Activated CD4-positive, alpha-beta T cell treated with anti-CD3 and anti-CD28 coated beads, Interleukin-2, amount 10 ng/mL, durations not matched to agents 7 days and 5 days (primary cell): ENCODE results near the gene OR9Q2. TPM values are rescaled to one million over a fixed set of nuclear protein-coding genes. Genes with fewer than 3 reads are reported as not detected.

Experiments
- CTCF ChIA-PET: fragments of 350-600 bp; sonication (Branson Sonifier 250); formaldehyde crosslinking; loops from one replicate; lab custom pipeline; 2021; ENCODE audit warnings: antibody characterized with exemption; lab: Charles Lee
- POLR2A ChIA-PET: fragments of 350-600 bp; sonication (Branson Sonifier 250); formaldehyde crosslinking; loops from one replicate; lab custom pipeline; 2021; ENCODE audit warnings: antibody characterized with exemption; lab: Charles Lee
- DNase-seq: peaks from one replicate; pipeline ENCODE4 v3.0.0-alpha.2; 2020
- H3K27ac Mint-ChIP-seq: one replicate; pipeline ENCODE4 v1.8.0; 2021; ENCODE audit warnings: mild to moderate bottlenecking, moderate library complexity, mixed read lengths
- H3K27me3 Mint-ChIP-seq: one replicate; pipeline ENCODE4 v1.8.0; 2021; ENCODE audit warnings: mixed read lengths
- H3K36me3 Mint-ChIP-seq: one replicate; pipeline ENCODE4 v1.8.0; 2021; ENCODE audit warnings: low read depth, mixed read lengths
- H3K4me1 Mint-ChIP-seq: one replicate; pipeline ENCODE4 v1.8.0; 2021; ENCODE audit warnings: mixed read lengths
- H3K4me3 Mint-ChIP-seq: one replicate; pipeline ENCODE4 v1.8.0; 2021; ENCODE audit warnings: mild to moderate bottlenecking, moderate library complexity, mixed read lengths
- H3K9me3 Mint-ChIP-seq: one replicate; pipeline ENCODE4 v1.8.0; 2021; ENCODE audit warnings: mixed read lengths
- total RNA-seq, 2 experiments: library from RNA; stranded (reverse); gene quantifications; one replicate each; pipeline ENCODE4 v1.2.3, GENCODE V29; 2021

The OR9Q2 gene, protein sequence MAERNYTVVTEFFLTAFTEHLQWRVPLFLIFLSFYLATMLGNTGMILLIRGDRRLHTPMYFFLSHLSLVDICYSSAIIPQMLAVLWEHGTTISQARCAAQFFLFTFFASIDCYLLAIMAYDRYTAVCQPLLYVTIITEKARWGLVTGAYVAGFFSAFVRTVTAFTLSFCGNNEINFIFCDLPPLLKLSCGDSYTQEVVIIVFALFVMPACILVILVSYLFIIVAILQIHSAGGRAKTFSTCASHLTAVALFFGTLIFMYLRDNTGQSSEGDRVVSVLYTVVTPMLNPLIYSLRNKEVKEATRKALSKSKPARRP
- not detected for total RNA-seq

GRCh38 chr11:58188770-58189169, at the start of gene OR9Q2:
TSS of gene OR9Q2 (plus strand) at chr11:58189070. CDS start at chr11:58190491, 1,421 bp downstream.
- Mint-ChIP-seq H3K27ac (no peak within 1 kb of the TSS), H3K27me3 (no peaks in the 10 kb centered on the region), H3K4me3 (no peak within 1 kb of the TSS), H3K4me1 (no peaks in the 10 kb centered on the region), H3K36me3 (no peaks in the 10 kb centered on the region), H3K9me3 (no peaks in the 10 kb centered on the region)
- ChIA-PET POLR2A (no interaction called here), CTCF (no interaction called here)
- no peak for DNase-seq

DNA sequence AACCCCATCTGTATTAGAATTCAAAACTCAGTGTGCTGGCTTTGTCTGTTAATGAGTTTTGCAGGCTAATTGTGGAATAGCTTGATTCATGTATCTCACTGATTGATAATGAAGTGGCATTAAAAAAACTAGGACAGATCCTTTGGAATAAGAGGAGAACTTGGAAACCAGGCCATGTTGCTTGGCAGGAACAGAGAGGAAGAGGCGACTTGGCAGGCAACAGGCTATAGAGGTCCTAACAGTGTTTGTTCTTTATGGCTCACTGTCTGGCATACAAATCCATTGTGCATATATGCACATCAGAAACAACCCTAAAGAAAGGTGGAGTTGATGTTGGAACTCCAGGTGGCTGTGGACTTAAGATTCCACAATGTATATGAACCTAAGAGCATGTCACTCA, 46.1 kb upstream of the OR9Q2 start:
- Mint-ChIP-seq H3K9me3 (no peaks in the 10 kb centered on the region), H3K4me3 (no peak overlapping the region), H3K36me3 (no peaks in the 10 kb centered on the region), H3K27me3 (peaks cover 2% of the 10 kb centered on the region), H3K4me1 (no peaks in the 10 kb centered on the region), H3K27ac (no peak overlapping the region)
- POLR2A ChIA-PET, result no interaction called here
- CTCF ChIA-PET, result no interaction called here
- DNase-seq, result no peak

DNA sequence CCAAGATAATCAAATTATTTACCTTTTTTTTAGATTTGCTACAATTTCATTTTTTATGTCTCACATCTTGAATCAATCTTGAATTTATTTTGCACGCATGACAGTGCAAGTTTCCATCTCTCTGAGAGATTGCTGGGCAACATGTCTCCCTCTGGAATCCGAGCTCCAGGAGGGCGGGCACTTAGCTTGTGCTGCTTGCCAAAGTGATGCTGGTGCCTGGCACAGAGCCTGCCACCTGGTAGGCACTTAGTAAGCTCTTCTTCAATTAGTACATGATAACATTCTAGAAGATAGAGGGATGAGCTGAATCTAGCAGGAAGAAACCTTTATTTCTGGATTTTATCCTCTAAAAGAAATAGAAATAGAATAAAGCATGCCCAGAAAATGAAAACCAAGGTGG, 36.1 kb upstream of the OR9Q2 start:
- ChIA-PET POLR2A (no interaction called here), CTCF (no interaction called here)
- no peak overlapping the region for H3K4me3 Mint-ChIP-seq
- H3K36me3 Mint-ChIP-seq, result no peaks in the 10 kb centered on the region
- H3K4me1 Mint-ChIP-seq, result no peaks in the 10 kb centered on the region
- no peak overlapping the region for H3K27ac Mint-ChIP-seq
- no peak for DNase-seq
- H3K9me3 Mint-ChIP-seq, result no peaks in the 10 kb centered on the region
- H3K27me3 Mint-ChIP-seq, result peaks cover 4% of the 10 kb centered on the region

DNA sequence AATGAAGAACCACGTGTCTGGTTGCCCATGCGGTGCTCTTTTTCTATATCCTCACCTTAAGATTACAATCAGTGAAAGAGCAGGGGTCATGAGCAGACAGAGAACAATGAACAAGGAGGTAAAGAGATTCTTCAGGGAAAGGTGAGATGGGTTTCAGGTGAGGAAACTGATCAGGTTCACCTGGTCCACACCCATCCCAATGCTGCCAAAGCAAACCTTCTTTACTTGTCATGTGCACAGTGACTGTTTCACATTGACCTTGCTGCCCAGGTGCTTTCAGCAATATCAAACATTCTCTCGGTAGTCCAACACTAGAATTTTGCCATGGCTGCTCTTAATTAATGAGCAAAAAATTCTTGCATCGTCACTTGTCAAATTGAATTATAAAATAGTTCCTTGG, 24.5 kb upstream of the OR9Q2 start:
- CTCF ChIA-PET, result no interaction called here
- Mint-ChIP-seq H3K4me1 (no peaks in the 10 kb centered on the region), H3K27ac (no peak overlapping the region), H3K36me3 (no peaks in the 10 kb centered on the region), H3K27me3 (no peaks in the 10 kb centered on the region), H3K9me3 (no peaks in the 10 kb centered on the region), H3K4me3 (no peak overlapping the region)
- POLR2A ChIA-PET, result no interaction called here
- DNase-seq, result no peak

DNA sequence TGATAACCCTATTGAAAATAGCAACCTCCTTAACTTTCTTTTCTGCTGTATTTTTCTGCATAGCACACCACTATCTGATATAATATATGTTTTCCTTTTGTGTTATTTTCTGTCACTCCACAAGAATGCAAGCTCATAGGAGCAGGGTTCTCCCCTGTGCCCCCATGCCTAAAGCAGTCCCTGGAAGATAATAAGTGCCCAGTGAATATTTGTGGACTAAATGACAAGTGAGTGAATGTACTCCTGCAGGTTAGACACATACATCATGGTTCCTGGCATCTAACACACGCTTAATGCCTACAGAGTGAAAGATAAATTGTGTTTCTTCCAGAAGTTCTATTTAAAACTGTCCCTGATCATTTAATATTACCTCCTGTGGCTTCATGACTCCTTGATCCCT, 23.9 kb upstream of the OR9Q2 start:
- Mint-ChIP-seq H3K36me3 (no peaks in the 10 kb centered on the region), H3K27me3 (no peaks in the 10 kb centered on the region), H3K4me1 (no peaks in the 10 kb centered on the region), H3K4me3 (no peak overlapping the region), H3K9me3 (no peaks in the 10 kb centered on the region), H3K27ac (no peak overlapping the region)
- CTCF ChIA-PET, result no interaction called here
- no peak for DNase-seq
- POLR2A ChIA-PET, result no interaction called here

GRCh38 chr11:58165504-58166106, 23.3 kb upstream of the OR9Q2 start:
- H3K36me3 Mint-ChIP-seq, result no peaks in the 10 kb centered on the region
- ChIA-PET POLR2A (no interaction called here), CTCF (no interaction called here)
- H3K9me3 Mint-ChIP-seq, result no peaks in the 10 kb centered on the region
- no peak overlapping the region for H3K27ac Mint-ChIP-seq
- no peaks in the 10 kb centered on the region for H3K27me3 Mint-ChIP-seq
- no peak overlapping the region for H3K4me3 Mint-ChIP-seq
- DNase-seq, result no peak
- no peaks in the 10 kb centered on the region for H3K4me1 Mint-ChIP-seq

DNA sequence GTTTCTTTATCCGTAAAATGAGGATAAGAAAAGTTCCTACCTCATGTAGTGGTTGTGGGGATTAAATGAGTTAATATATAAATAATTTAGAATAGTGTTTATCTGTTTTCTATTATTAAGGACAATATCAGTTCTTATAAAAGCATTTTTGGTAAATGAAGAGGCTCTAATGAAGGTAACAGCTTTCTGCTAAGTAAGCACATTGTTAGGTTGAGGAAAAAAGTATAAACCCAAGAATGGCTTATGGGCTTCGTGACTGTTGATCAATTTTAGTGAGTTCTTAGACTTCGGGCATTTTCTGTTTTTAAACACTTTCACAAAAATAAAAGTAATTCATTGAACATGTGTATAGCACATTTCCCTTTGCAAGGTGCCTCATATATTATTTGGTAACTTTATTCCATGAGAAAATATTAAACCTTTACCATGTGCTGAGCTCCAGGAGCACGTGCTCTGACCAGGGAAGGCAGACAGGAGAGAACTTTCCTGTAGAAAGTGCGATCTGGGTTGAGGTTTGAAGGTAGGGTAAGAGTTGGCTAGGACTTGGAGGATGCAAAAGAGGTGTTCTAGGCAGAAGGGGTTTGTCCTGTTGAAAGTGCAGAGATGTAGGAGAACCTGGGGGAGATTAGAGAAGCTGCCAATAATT, 11.3 kb upstream of the OR9Q2 start:
- Mint-ChIP-seq H3K36me3 (no peaks in the 10 kb centered on the region), H3K27me3 (peaks cover 2% of the 10 kb centered on the region), H3K4me1 (no peaks in the 10 kb centered on the region), H3K4me3 (no peak overlapping the region), H3K27ac (no peak overlapping the region), H3K9me3 (no peaks in the 10 kb centered on the region)
- no peak for DNase-seq
- POLR2A ChIA-PET, result no interaction called here
- CTCF ChIA-PET, result no interaction called here

- no peak for DNase-seq
- Mint-ChIP-seq H3K9me3 (no peaks in the 10 kb centered on the region), H3K36me3 (no peaks in the 10 kb centered on the region), H3K4me3 (no peak overlapping the region), H3K27ac (no peak overlapping the region), H3K4me1 (no peaks in the 10 kb centered on the region), H3K27me3 (peaks cover 6% of the 10 kb centered on the region)
- ChIA-PET POLR2A (no interaction called here), CTCF (no interaction called here)
Observed at GRCh38 chr11:58178444-58178843, 10.4 kb upstream of the OR9Q2 start.

DNA sequence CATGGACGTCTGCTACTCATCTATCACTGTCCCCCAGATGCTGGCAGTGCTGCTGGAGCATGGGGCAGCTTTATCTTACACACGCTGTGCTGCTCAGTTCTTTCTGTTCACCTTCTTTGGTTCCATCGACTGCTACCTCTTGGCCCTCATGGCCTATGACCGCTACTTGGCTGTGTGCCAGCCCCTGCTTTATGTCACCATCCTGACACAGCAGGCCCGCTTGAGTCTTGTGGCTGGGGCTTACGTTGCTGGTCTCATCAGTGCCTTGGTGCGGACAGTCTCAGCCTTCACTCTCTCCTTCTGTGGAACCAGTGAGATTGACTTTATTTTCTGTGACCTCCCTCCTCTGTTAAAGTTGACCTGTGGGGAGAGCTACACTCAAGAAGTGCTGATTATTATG, 9.2 kb upstream of the OR9Q2 start:
- DNase-seq, result no peak
- peaks cover 6% of the 10 kb centered on the region for H3K27me3 Mint-ChIP-seq
- ChIA-PET POLR2A (no interaction called here), CTCF (no interaction called here)
- H3K9me3 Mint-ChIP-seq, result no peaks in the 10 kb centered on the region
- H3K36me3 Mint-ChIP-seq, result no peaks in the 10 kb centered on the region
- H3K27ac Mint-ChIP-seq, result no peak overlapping the region
- H3K4me1 Mint-ChIP-seq, result no peaks in the 10 kb centered on the region
- no peak overlapping the region for H3K4me3 Mint-ChIP-seq

DNA sequence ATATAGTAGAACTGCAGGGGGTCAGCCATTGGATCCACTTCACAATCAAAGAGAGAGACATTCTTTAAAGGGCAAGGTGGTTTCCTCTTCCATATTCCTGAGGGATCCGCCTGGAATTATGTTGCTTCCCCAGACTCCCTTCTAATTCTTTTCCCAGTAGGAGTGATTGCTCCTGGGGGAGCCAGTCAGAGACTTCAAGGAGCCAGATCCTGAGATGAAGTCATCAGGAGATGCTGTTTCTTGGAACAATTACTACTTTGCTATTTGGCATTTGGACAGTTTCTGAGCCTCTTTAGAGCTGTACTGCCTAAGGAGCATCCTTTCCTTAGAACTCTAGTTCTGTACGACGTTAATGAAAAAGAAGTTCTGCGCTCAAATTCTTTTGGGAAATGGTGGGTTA, 1.9 kb upstream of the OR9Q2 start:
- H3K9me3 Mint-ChIP-seq, result no peaks in the 10 kb centered on the region
- H3K27me3 Mint-ChIP-seq, result peaks cover 5% of the 10 kb centered on the region
- no peak overlapping the region for H3K27ac Mint-ChIP-seq
- no peaks in the 10 kb centered on the region for H3K4me1 Mint-ChIP-seq
- no peaks in the 10 kb centered on the region for H3K36me3 Mint-ChIP-seq
- no peak for DNase-seq
- H3K4me3 Mint-ChIP-seq, result no peak overlapping the region
- ChIA-PET CTCF (no interaction called here), POLR2A (no interaction called here)

GRCh38 chr11:58192229-58192628, 3.4 kb downstream of the OR9Q2 start:
- H3K4me1 Mint-ChIP-seq, result no peaks in the 10 kb centered on the region
- CTCF ChIA-PET, result no interaction called here
- H3K27ac Mint-ChIP-seq, result no peak overlapping the region
- POLR2A ChIA-PET, result no interaction called here
- no peak for DNase-seq
- no peaks in the 10 kb centered on the region for H3K27me3 Mint-ChIP-seq
- no peak overlapping the region for H3K4me3 Mint-ChIP-seq
- no peaks in the 10 kb centered on the region for H3K36me3 Mint-ChIP-seq
- no peaks in the 10 kb centered on the region for H3K9me3 Mint-ChIP-seq

DNA sequence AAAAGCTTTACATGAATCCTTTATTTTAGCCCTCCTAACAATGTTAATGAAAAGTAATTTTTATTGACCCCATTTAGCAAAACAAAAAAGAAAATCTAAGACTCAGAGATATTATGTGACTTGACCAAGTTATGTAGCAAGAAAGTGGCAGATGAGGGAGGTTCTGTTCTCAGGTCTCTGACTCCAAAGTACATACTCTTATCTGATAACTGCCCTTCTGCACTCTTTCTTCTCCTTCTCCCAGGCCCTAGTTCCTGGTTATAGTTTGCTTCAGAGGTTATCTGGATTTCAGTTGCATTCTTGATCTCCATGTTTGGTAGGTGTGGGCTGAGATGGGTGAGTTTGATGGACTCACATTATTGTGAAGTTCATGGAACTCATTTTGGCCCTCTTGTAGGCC, 4.5 kb downstream of the OR9Q2 start:
- H3K27me3 Mint-ChIP-seq, result no peaks in the 10 kb centered on the region
- H3K4me1 Mint-ChIP-seq, result no peaks in the 10 kb centered on the region
- no peak overlapping the region for H3K4me3 Mint-ChIP-seq
- ChIA-PET POLR2A (no interaction called here), CTCF (no interaction called here)
- H3K9me3 Mint-ChIP-seq, result no peaks in the 10 kb centered on the region
- DNase-seq, result no peak
- no peaks in the 10 kb centered on the region for H3K36me3 Mint-ChIP-seq
- H3K27ac Mint-ChIP-seq, result no peak overlapping the region

- Mint-ChIP-seq H3K36me3 (no peaks in the 10 kb centered on the region), H3K9me3 (no peaks in the 10 kb centered on the region), H3K4me3 (no peak overlapping the region), H3K4me1 (no peaks in the 10 kb centered on the region), H3K27ac (no peak overlapping the region), H3K27me3 (no peaks in the 10 kb centered on the region)
- no peak for DNase-seq
- POLR2A ChIA-PET, result no interaction called here
- CTCF ChIA-PET, result no interaction called here
Observed at GRCh38 chr11:58195939-58196338, 7.1 kb downstream of the OR9Q2 start.
